Endodermal cell (in vitro differentiated cells): ENCODE measurements around the gene C13orf42. TPM values are rescaled to one million over a fixed set of nuclear protein-coding genes. Genes with fewer than 3 reads are reported as not detected.

ENCODE experiments used
- DNase-seq: peaks from one replicate; pipeline ENCODE4 v3.0.0-alpha.2; 2017
- H3K27ac ChIP-seq: 2 replicates; pipeline ENCODE4 v1.5.1; 2013; ENCODE audit warnings: mild to moderate bottlenecking, low read depth, low read length, moderate library complexity
- H3K27me3 ChIP-seq: 2 replicates; pipeline ENCODE4 v1.6.1; 2013; ENCODE audit warnings: mild to moderate bottlenecking, low read length, moderate library complexity; ENCODE audit not compliant: insufficient read depth, control insufficient read depth, poor library complexity, severe bottlenecking
- H3K36me3 ChIP-seq: 2 replicates; pipeline ENCODE4 v1.7.0; 2013; ENCODE audit warnings: mild to moderate bottlenecking, low read length, moderate library complexity; ENCODE audit not compliant: control insufficient read depth, insufficient read depth
- H3K4me1 ChIP-seq: one replicate; pipeline ENCODE4 v1.7.0; 2013; ENCODE audit warnings: low read length; ENCODE audit not compliant: control insufficient read depth, insufficient read depth
- H3K4me3 ChIP-seq: 2 replicates; pipeline ENCODE4 v1.5.1; 2013; ENCODE audit warnings: mild to moderate bottlenecking, low read length, moderate library complexity
- H3K9ac ChIP-seq: 2 replicates; pipeline ENCODE4 v1.6.1; 2013; ENCODE audit warnings: mild to moderate bottlenecking, low read length, moderate library complexity; ENCODE audit not compliant: poor library complexity, severe bottlenecking; ENCODE audit errors: extremely low read depth
- H3K9me3 ChIP-seq: 2 replicates; pipeline ENCODE4 v1.6.1; 2013; ENCODE audit warnings: mild to moderate bottlenecking, low read length, moderate library complexity; ENCODE audit not compliant: control insufficient read depth
- H3K27ac Mint-ChIP-seq: 2 replicates; pipeline ENCODE4 v1.8.0; 2020; ENCODE audit warnings: mixed read lengths
- H3K27me3 Mint-ChIP-seq: 2 replicates; pipeline ENCODE4 v1.8.0; 2021; ENCODE audit warnings: mild to moderate bottlenecking, mixed read lengths; ENCODE audit not compliant: insufficient read depth
- H3K36me3 Mint-ChIP-seq: 2 replicates; pipeline ENCODE4 v1.8.0; 2020; ENCODE audit warnings: low read depth, mixed read lengths
- H3K4me1 Mint-ChIP-seq: 2 replicates; pipeline ENCODE4 v1.8.0; 2020; ENCODE audit warnings: mixed read lengths
- H3K4me3 Mint-ChIP-seq: 2 replicates; pipeline ENCODE4 v1.8.0; 2020; ENCODE audit warnings: mild to moderate bottlenecking, moderate library complexity, mixed read lengths
- H3K9me3 Mint-ChIP-seq: 2 replicates; pipeline ENCODE4 v1.8.0; 2020; ENCODE audit warnings: mild to moderate bottlenecking, mixed read lengths
- CTCF ChIP-seq: fragments of 200-600 bp; sonication (generic); conservative IDR thresholded peaks from 2 replicates; pipeline ENCODE4 v1.5.0; 2021; ENCODE audit warnings: antibody characterized with exemption, mild to moderate bottlenecking
- whole genome bisulfite sequencing, 2 experiments: methylation state at CpG; one replicate each; pipeline versions ENCODE4 v1.1.5 to v1.1.7; 2013; ENCODE audit warnings: missing lambda C conversion rate in 2 of 2, mixed read lengths in 1 of 2; ENCODE audit not compliant: insufficient coverage in 1 of 2, insufficient read length in 1 of 2; 5-methylcytosine and 5-hydroxymethylcytosine counted together
- total RNA-seq, 2 donors: library from RNA; stranded (reverse); fragmentation: NEBNext Ultra II Directional in 1 of 2; extraction: Animal tissue kit (Norgen Biotek cat#: 25700) in 1 of 2; gene quantifications; 2 replicates in 1 of 2; 3 replicates in 1 of 2; pipeline ENCODE4 v1.2.1, GENCODE V29; 2021

C13orf42 gene
- total RNA-seq, 2 donors from 2014 or later: 19.0 to 27.7 TPM

GRCh38 chr13:51136276-51136980 is 25.4 kb upstream of the C13orf42 start:
- 85 to 92% methylated on average over 5 to 10 of the region's 10 CpGs for WGBS, 2 experiments
- peaks cover 90% of the 10 kb centered on the region for H3K36me3 Mint-ChIP-seq
- H3K27me3 Mint-ChIP-seq: no peaks in the 10 kb centered on the region
- no peak overlapping the region for H3K9ac ChIP-seq
- no peak for TF ChIP-seq CTCF
- peaks cover 71% of the 10 kb centered on the region for H3K9me3 ChIP-seq
- peak; percentile 34 for DNase-seq
- H3K4me3 Mint-ChIP-seq: no peak overlapping the region
- H3K27ac Mint-ChIP-seq: no peak overlapping the region
- H3K4me1 ChIP-seq: no peaks in the 10 kb centered on the region
- H3K27ac ChIP-seq: no peak overlapping the region
- no peak overlapping the region for H3K4me3 ChIP-seq
- H3K4me1 Mint-ChIP-seq: peaks cover 5% of the 10 kb centered on the region
- peaks cover 58% of the 10 kb centered on the region for H3K9me3 Mint-ChIP-seq
- peaks cover 50% of the 10 kb centered on the region for H3K36me3 ChIP-seq
- H3K27me3 ChIP-seq: no peaks in the 10 kb centered on the region

DNA sequence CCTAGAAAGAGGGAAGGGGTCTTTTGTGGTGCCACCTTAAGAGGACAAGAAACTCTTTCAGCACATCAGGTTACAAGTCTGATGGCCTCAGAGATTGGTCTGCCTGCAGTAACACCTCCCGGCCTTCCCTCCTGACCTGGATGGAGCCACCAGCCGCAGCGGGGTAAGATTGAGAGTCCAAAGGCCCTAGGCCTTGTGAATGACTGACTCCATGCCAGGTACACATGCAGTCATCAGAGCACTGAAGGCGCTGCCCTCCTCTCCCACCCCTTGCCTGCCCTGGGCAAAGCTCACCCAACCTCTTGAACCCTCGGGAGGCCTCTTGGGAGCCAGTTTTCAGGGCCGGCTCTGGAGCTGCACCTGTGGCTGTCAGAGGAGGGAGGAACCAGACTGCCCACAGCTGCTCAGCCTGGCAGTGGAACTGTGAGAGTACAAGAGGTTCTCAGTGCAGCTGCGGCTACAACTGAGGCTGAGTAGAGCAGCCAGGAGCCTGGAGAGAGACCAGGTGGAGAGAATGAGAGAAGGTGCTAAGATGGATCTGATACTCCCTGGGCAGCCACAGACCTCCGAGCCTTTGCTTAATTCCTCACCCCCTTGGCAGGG is 23.8 kb upstream of the C13orf42 start:
- peak; percentile 32 for DNase-seq

GRCh38 chr13:51130348-51130747 is 19.3 kb upstream of the C13orf42 start:
- H3K36me3 ChIP-seq: peaks cover 57% of the 10 kb centered on the region
- H3K4me3 ChIP-seq: peak overlapping the region; percentile 65
- no peak for DNase-seq
- peaks cover 84% of the 10 kb centered on the region for H3K9me3 ChIP-seq
- no peak overlapping the region for H3K4me3 Mint-ChIP-seq
- H3K9me3 Mint-ChIP-seq: peaks cover 70% of the 10 kb centered on the region
- no peak for TF ChIP-seq CTCF
- no peaks in the 10 kb centered on the region for H3K27me3 Mint-ChIP-seq
- no peak overlapping the region for H3K27ac ChIP-seq
- H3K27me3 ChIP-seq: no peaks in the 10 kb centered on the region
- H3K4me1 Mint-ChIP-seq: peaks cover 8% of the 10 kb centered on the region
- WGBS, 2 experiments: 81% methylated on average over 1 of the region's 1 CpG; no CpG with 5 or more reads in 1 of the 2 experiments
- H3K36me3 Mint-ChIP-seq: peaks cover 84% of the 10 kb centered on the region
- peaks cover under 1% of the 10 kb centered on the region for H3K4me1 ChIP-seq
- H3K9ac ChIP-seq: no peak overlapping the region
- H3K27ac Mint-ChIP-seq: no peak overlapping the region

More for the DNA sequence above, 23.8 kb upstream of the C13orf42 start:
- peaks cover 60% of the 10 kb centered on the region for H3K36me3 ChIP-seq
- no peaks in the 10 kb centered on the region for H3K27me3 ChIP-seq
- no peaks in the 10 kb centered on the region for H3K4me1 ChIP-seq
- H3K27ac ChIP-seq: no peak overlapping the region
- H3K9me3 ChIP-seq: peaks cover 77% of the 10 kb centered on the region
- Mint-ChIP-seq H3K9me3 (peaks cover 66% of the 10 kb centered on the region), H3K27me3 (no peaks in the 10 kb centered on the region), H3K4me1 (peaks cover 2% of the 10 kb centered on the region), H3K4me3 (no peak overlapping the region), H3K27ac (no peak overlapping the region), H3K36me3 (peaks cover 93% of the 10 kb centered on the region)
- no peak overlapping the region for H3K9ac ChIP-seq
- no peak overlapping the region for H3K4me3 ChIP-seq
- WGBS, 2 experiments: 87 to 93% methylated on average over 6 to 8 of the region's 8 CpGs
- TF ChIP-seq CTCF: no peak
